ENCODE data around the gene EVX2.

DNA sequence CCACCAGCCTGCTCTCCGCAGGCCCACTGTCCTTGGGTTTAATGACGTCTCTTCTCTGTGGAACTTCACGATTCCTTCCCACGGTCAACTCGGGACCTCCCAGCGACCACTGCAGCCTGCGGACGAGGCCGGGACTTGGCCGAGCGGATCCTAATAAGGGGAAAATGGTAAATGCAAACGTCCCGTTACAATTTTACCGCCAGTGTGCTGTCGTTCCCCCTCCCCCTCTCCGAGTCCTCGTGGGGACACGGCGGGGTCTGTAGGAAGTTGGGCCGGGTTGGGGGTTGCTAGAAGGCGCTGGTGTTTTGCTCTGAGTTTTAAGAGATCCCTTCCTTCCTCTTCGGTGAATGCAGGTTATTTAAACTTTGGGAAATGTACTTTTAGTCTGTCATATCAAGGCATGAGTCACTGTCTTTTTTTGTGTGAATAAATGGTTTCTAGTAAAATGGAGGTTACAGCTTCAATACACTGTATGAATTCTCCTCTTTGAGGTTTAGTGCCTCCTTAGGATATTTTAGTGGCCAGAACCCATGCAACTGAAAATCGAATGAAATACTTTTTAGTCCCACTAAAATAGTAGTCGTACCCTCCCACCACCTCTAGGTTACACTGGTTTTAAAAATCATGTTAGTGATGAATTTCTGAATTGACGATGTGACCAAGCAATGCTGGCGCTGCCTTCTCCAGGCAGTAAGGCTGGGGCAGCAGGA, 25.6 kb upstream of the EVX2 start:
- TF ChIP-seq, protein P1, sequence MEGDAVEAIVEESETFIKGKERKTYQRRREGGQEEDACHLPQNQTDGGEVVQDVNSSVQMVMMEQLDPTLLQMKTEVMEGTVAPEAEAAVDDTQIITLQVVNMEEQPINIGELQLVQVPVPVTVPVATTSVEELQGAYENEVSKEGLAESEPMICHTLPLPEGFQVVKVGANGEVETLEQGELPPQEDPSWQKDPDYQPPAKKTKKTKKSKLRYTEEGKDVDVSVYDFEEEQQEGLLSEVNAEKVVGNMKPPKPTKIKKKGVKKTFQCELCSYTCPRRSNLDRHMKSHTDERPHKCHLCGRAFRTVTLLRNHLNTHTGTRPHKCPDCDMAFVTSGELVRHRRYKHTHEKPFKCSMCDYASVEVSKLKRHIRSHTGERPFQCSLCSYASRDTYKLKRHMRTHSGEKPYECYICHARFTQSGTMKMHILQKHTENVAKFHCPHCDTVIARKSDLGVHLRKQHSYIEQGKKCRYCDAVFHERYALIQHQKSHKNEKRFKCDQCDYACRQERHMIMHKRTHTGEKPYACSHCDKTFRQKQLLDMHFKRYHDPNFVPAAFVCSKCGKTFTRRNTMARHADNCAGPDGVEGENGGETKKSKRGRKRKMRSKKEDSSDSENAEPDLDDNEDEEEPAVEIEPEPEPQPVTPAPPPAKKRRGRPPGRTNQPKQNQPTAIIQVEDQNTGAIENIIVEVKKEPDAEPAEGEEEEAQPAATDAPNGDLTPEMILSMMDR (IDR thresholded peaks at IDR 0.05): no peak
- no peak for TF ChIP-seq POLR2A (IDR thresholded peaks at IDR 0.05)

Measured in Peyer's patch (tissue), 4 donors.